ENCODE measurements around the gene LEFTY1.

The LEFTY1 gene

GRCh38 chr1:225868631-225869330, 20.2 kb downstream of the LEFTY1 start:
- DNase-seq: no peak

DNA sequence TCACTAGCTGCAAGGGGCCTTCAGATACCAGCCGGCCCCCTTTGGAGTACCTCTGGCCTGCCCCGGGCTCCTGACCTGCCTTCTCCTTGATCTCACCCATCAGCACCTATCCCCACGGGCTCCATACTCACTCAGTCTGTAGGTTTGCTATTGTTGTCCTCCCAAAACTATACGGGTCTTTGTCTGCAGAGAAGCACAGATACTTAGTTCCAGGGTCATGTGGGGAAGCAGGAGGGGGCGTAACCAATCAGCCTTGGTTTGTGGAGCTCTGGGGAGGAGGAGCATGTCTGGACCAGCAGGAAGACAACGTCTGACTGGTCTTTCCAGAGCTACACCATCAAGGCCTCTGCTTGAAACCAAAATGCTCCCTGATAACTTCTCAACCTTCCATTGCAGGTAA, 22.0 kb downstream of the LEFTY1 start:
- DNase-seq: no peak

- DNase-seq: no peak
These were observed 22.7 kb downstream of the LEFTY1 start for GRCh38 chr1:225866061-225866837.

GRCh38 chr1:225865514-225865913, 23.4 kb downstream of the LEFTY1 start:
- DNase-seq: no peak

GRCh38 chr1:225863167-225863566, 25.8 kb downstream of the LEFTY1 start:
- DNase-seq: no peak

DNA sequence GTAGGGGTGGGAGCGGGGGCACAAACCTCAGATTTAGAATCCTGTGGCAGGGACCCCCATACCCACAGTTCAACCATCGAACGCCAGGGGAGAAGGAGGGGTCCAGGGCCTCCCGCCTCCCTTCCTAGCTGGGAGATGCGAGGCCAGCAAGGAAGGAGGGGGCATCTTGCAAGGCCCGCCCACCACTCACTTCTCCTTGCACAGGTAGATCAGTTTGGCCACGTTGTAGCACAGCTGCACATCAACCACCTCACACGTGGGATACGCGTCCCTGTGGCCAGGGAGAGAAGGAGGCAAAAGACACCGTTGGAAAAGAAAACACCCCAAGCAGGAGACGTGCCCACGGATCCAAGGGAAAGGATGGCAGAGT, 26.4 kb downstream of the LEFTY1 start:
- no peak for DNase-seq

DNA sequence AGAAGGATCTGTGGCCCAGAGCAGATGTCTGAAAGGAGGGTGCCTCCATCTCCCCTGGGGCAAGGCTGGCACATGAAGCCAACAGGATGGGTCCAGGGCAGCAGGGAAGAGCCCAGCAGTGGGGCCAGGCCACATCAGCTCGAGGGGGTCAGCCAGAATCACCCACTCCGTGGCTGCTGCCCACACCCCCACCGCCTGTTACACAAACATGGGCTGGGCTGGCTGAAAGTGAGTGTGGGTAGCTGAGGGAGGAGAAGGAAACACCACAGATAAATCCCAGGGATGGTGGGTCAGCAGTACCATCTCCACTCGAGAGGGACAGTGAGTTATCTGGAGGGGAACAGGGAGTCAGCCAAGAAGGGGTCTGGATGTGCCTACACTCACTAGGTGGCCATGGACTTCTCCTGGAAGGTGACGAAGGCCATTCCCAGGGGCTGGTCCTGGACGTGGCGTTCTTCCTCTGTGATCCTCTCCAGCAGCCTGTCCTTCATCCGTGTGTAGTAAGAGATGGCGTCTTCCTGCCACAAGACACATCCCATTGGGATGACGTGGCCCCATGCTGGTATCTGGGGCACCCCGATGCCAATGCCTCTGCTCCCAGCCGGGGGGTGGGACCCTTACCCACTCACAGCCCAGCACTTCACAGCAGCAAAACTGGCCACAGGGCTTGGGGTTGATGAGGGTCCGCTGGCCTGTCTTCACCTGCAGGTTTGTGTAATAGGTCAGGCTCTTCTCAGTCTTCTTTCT, 26.9 kb downstream of the LEFTY1 start:
- no peak for DNase-seq

GRCh38 chr1:225860876-225861441, 28.0 kb downstream of the LEFTY1 start:
- no peak for DNase-seq

DNA sequence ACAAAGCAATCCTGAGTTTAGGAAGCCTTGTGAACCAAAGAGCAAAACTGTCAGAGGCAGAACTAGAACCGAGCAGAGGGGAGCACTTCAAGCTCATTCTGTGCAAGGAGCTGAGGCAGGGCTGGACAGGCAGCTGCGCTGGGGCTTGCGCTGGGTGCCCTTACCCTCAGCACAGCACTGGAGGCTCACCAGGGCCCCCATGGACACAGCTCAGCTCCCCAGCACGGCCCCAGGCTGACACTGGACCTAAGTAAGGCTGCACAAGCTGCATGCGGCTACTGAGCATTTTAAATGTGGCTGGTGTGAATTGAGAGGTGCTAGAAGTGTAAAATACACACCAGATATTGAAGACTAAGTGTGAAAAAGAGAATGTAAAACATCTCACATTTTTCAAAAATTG, 28.8 kb downstream of the LEFTY1 start:
- no peak for DNase-seq

DNA sequence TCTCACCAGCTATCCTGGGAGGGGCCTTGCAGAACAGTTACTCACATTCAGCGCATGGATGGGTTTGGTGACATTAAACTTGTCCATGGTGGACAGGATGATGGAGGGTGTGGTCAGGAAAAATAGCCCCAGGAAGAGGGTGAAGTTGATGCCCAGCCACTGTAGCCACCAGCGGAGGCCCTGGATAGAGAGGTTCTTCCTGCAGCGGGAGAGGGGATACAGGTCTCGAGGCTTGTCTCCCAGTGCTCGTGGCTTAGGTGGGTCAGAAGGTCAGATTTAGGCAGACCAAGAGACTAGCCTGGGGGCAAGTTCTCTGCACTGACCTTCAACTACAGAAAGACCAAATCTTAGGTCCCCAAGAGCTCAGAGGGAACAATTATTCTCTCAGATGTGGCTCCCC, 29.8 kb downstream of the LEFTY1 start:
- DNase-seq: no peak

GRCh38 chr1:225857256-225857655, 31.7 kb downstream of the LEFTY1 start:
- no peak for DNase-seq

DNA sequence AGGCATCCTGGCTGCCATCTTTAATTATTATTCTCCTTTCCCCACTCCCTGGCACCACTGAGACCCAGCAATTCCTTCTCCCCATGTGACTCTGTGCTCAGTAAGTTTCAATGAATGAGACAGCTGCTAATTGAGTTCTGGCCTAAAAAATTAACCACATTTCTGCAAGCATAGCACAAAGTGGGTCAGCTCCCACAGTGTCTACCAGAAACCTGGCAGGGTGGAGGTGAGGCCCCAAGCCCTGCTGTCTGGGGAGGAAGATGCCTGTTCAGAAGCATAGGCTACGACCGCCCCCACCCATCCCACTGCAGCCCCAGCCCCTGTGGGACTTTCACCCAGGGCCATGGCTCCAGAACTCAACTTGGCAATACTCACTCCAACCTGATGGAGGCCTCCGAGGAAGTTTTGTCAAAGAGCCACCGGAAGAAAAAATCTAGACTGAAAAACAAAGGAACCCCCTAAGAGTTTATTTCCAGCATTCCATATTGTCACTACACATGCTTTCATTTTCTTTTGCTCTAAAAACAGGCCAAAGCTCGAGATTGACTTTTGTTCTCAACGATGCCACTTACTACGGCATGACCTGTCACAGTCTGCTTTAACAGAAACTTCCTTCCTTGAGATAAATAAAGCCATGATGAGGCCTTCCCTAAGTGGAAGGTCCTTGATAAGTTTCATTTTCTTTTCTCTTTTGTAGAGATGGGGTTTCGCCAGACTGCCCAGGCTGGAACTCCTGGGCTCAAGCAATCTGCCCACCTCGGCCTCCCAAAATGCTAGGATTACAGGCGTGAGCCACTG, 33.2 kb downstream of the LEFTY1 start:
- DNase-seq: no peak

DNA sequence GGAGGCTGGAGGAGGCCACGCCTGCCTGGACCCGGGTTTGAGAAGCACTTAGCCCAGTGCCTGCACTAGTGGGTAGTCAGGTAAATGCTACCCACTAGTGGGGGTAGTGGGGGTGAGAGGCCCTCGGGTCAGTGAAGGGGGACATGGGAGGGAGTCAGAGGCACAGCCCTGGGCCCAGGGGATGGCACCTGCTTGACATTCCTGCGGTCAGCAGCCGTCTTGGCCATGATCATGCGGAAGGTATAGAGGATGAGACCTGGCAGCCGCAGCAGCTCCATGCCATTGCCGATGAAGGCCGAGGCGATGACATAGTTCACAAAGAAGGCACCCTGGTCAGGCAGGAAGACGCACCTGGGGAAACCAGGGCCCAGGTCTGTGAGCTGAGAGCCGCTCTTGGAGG, 35.5 kb downstream of the LEFTY1 start:
- DNase-seq: no peak

DNA sequence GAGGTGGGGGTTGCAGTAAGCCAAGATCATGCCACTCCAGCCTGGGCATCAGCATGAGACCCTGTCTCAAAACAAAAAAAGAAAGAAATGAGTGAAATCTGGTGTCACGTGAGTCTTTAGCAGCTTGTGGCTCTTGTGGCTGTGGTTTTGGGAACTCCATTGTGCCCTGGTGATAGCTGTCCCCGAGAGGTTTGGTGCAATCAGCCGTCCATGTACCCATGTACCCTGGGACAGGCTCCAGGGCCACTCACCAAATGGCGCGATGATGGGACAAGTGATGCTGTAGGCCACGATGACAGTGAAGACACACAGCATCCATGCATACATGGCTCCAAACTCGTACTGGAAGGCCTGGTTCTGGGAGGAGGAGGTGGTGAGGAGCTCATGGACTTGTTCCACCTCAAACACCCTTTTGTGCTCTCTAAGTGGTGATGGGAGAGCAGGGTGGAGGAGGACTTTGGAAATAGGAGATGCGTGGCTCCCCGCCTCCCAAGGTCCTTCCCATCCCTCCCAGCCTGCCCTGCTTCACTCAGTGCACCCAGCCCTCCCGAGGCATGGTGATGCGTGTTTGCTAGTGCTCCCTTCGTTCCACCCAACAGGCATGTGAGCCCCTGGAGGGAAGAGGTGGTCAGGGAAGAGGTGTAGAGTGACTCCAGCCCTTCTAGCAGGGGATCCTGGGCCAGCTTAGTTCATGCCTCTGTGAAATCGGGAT, 36.4 kb downstream of the LEFTY1 start:
- DNase-seq: no peak

DNA sequence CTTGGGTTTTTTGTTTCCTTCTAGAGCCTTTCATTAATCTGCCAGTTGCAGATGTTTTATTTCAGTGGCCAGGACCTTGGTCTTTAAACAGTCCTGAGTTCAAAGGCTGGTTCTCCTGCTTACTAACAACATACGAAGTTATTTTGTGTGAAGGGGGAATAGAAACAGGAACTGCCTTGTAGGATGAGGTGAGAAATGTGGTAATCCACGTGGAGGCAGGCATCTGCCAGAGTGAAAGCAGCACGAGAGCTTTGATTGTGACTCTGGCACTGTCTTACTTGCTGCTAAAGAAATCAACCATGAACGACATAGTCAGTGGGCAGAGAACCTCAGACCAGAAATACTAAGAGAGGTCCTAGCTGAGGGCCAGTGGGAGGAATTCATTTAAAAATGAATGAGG, 37.1 kb downstream of the LEFTY1 start:
- DNase-seq: no peak

DNA sequence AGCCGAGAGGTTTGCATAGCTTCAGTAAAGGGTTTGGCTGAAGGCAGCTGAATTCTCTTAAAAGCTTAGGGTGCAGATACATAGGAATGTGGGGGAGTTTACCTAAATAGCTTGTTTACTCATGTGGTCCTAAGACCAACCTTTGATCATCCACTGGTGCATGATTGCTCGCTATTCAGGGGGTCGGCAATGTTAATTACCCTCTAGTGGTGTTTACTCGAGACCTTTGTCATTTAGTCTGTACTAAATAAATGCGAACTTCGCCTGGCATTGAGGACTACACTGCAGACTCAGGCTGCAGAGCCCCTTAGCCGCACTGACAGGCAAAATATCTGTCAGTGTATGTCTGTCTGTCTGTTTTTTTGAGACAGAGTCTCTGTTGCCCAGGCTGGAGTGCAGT, 38.6 kb downstream of the LEFTY1 start:
- no peak for DNase-seq

GRCh38 chr1:225849925-225850324, 39.0 kb downstream of the LEFTY1 start:
- no peak for DNase-seq

DNA sequence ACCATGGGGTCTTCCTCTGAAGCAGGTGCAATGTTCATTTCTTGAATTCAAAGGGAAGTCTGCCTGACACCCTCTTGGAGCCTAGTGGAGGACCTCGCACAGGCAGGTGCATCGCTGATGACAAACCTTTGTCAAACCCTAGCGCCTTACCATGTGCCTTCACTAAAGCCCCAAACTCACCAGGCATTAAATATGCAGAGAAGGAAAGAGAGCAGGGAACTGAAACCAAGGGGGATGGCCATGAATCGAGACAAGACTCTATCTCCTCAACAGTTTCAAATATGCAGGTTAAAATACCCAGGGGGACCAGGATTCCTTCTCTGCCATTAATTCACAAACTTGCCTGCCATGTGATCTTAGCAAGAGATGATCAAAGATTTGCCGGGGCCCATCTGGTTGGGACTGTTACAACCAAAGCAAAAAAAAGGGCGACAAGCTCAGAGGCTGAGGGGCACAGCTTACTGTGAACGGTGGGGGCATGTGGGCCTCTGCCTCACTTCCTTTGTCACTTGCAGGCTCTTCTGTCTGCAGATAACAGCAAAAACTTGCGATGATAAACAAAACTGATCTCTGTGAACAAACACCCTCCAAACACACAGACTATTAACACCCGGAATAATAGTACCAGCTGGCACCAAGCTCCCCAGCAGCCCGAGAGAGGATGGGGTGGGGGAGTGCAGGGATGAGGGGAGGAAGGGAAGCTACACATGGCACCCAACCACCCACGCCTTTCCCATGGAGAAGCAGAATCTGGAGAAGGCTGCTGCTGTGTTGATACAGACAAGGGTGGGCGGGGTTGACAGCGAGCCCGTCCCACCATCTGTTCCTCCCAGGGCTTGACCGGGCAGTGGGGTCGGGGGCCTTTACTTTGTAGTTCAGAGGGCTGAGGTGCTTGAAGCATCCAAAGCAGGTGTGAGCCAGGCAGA, 40.7 kb downstream of the LEFTY1 start:
- DNase-seq: no peak

GRCh38 chr1:225847610-225848009, 41.3 kb downstream of the LEFTY1 start:
- no peak for DNase-seq

GRCh38 chr1:225846331-225847310, 42.3 kb downstream of the LEFTY1 start:
- DNase-seq: no peak
